ENCODE data around the gene ABCB6. TPM values are rescaled to one million over a fixed set of nuclear protein-coding genes. Genes with fewer than 3 reads are reported as not detected.
A peak's percentile ranks its signal among the peaks of the same experiment; 100 is the strongest.

Gene ABCB6
- polyA plus RNA-seq, 1 donor (not counting 4 experiments of a cell fraction or from before 2014, with no cell fraction given), result 10.5 TPM

- Histone ChIP-seq H3K9me1 (ENCODE audit: control insufficient read depth, extremely low read depth, insufficient read depth, low read length) (peaks cover 2% of the 10 kb centered on the region), H3K79me2 (ENCODE audit: control insufficient read depth, insufficient read depth, low read length) (peaks cover 21% of the 10 kb centered on the region), H3K9ac (ENCODE audit: control insufficient read depth, extremely low read depth, insufficient read depth, low read length) (peak overlapping the region; percentile 95), H3K9me3 (ENCODE audit: control insufficient read depth, low read depth, low read length) (no peaks in the 10 kb centered on the region), H3K4me3 (ENCODE audit: control insufficient read depth in 2 of 3, extremely low read depth in 1 of 3, insufficient read depth in 2 of 3, low read depth in 1 of 3, low read length in 3 of 3) (peak overlapping the region in 2 of 3 experiments; percentile 81 to 90), H3K27ac (ENCODE audit: control insufficient read depth, insufficient read depth, low read length) (no peak overlapping the region), H3K27me3 (ENCODE audit: control insufficient read depth, extremely low read depth, insufficient read depth, low read length) (no peaks in the 10 kb centered on the region), H3K36me3 (ENCODE audit: control insufficient read depth in 2 of 2, extremely low read depth in 1 of 2, insufficient read depth in 2 of 2, low read length in 2 of 2) (peaks cover 19 to 26% of the 10 kb centered on the region in 2 experiments), H4K20me1 (ENCODE audit: control insufficient read depth, extremely low read depth, insufficient read depth, low read length) (no peaks in the 10 kb centered on the region), H3K4me1 (ENCODE audit: control insufficient read depth, extremely low read depth, insufficient read depth, low read length) (peaks cover 20% of the 10 kb centered on the region), H3K4me2 (ENCODE audit: control insufficient read depth, extremely low read depth, insufficient read depth, low read depth, low read length) (peak overlapping the region; percentile 84), H2AFZ (ENCODE audit: control insufficient read depth, low read length) (no peak overlapping the region)
- DNase-seq (ENCODE audit: low read depth, low spot score), result no peak
- TF ChIP-seq EZH2 (IDR thresholded peaks at IDR 0.05; ENCODE audit: low read length) (no peak), CTCF (optimal IDR thresholded peaks at IDR 0.05 in 1 of 3, IDR thresholded peaks at IDR 0.05 in 1 of 3, conservative IDR thresholded peaks at IDR 0.05 in 1 of 3; ENCODE audit: extremely low read depth in 1 of 3, insufficient read depth in 2 of 3, low read length in 3 of 3) (no peak)
- dilution Hi-C loops (cut with MboI; ENCODE audit: extremely low pct_ligation_motif_present, low sequenced_read_pairs), result no loop called here
- FAIRE-seq, result no peak
Observed at GRCh38 chr2:219175486-219175885, 43.3 kb downstream of the ABCB6 start.

DNA sequence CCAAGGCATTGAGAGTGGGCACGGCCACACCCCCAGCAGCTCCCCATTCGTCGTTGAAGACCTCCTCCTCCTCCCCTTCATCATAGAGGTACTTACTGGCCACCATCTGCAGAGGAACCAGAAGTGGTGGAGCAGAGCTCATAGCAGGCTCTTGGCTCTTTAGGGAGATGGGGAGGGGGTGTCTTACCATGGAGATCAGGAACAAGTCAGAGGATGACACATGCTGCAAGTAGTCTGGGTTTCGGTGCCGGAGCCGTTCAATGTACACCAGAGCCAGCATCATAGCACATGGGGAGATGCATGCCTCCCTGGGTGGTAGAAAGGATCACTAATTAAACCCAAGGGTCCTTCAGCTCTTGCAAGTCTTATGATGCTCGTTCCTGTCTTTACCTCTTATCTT is 44.0 kb downstream of the ABCB6 start:
- FAIRE-seq, result no peak
- TF ChIP-seq EZH2 (IDR thresholded peaks at IDR 0.05; ENCODE audit: low read length), result no peak
- no peak for TF ChIP-seq CTCF (optimal IDR thresholded peaks at IDR 0.05 in 1 of 3, IDR thresholded peaks at IDR 0.05 in 1 of 3, conservative IDR thresholded peaks at IDR 0.05 in 1 of 3; ENCODE audit: extremely low read depth in 1 of 3, insufficient read depth in 2 of 3, low read length in 3 of 3)

More for the DNA sequence above, 44.0 kb downstream of the ABCB6 start:
- Histone ChIP-seq H2AFZ (ENCODE audit: control insufficient read depth, low read length) (no peak overlapping the region), H3K4me3 (ENCODE audit: control insufficient read depth in 2 of 3, extremely low read depth in 1 of 3, insufficient read depth in 2 of 3, low read depth in 1 of 3, low read length in 3 of 3) (no peak overlapping the region), H3K9ac (ENCODE audit: control insufficient read depth, extremely low read depth, insufficient read depth, low read length) (no peak overlapping the region), H3K36me3 (ENCODE audit: control insufficient read depth in 2 of 2, extremely low read depth in 1 of 2, insufficient read depth in 2 of 2, low read length in 2 of 2) (peaks cover 18 to 19% of the 10 kb centered on the region in 2 experiments), H3K9me3 (ENCODE audit: control insufficient read depth, low read depth, low read length) (no peaks in the 10 kb centered on the region), H3K79me2 (ENCODE audit: control insufficient read depth, insufficient read depth, low read length) (peaks cover 21% of the 10 kb centered on the region), H4K20me1 (ENCODE audit: control insufficient read depth, extremely low read depth, insufficient read depth, low read length) (no peaks in the 10 kb centered on the region), H3K27ac (ENCODE audit: control insufficient read depth, insufficient read depth, low read length) (no peak overlapping the region), H3K4me2 (ENCODE audit: control insufficient read depth, extremely low read depth, insufficient read depth, low read depth, low read length) (no peak overlapping the region), H3K9me1 (ENCODE audit: control insufficient read depth, extremely low read depth, insufficient read depth, low read length) (no peaks in the 10 kb centered on the region), H3K4me1 (ENCODE audit: control insufficient read depth, extremely low read depth, insufficient read depth, low read length) (peaks cover 20% of the 10 kb centered on the region), H3K27me3 (ENCODE audit: control insufficient read depth, extremely low read depth, insufficient read depth, low read length) (no peaks in the 10 kb centered on the region)
- dilution Hi-C loops (cut with MboI; ENCODE audit: extremely low pct_ligation_motif_present, low sequenced_read_pairs), result no loop called here
- no peak for DNase-seq (ENCODE audit: low read depth, low spot score)
